ENCODE data around the gene GULP1. TPM values are rescaled to one million over a fixed set of nuclear protein-coding genes. Genes with fewer than 3 reads are reported as not detected.

The GULP1 gene
- total RNA-seq, 1 experiment from 2014 or later: 140 TPM

DNA sequence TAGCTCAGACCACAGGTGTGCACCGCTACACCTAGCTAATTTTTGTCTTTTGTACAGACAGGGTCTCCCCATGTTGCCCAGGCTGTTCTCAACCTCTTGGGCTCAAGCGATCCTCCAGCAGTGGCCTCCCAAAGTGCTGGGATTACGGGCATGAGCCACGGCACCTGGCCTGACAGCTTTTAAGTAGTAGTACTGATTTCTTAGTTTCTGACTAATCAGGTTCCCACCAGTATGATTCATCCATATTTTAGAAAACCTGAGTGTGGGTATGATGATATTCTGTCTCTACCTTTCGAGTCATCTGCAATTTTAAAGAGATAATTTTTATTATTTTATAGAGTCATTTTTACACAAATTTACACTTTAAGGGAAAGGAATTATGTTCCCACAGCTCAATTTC lies 46.4 kb upstream of the GULP1 start:
- Mint-ChIP-seq H3K4me1 (peaks cover 10 to 18% of the 10 kb centered on the region in 2 experiments), H3K27me3 (ENCODE audit: low read depth) (no peaks in the 10 kb centered on the region), H3K4me3 (no peak overlapping the region), H3K9me3 (no peaks in the 10 kb centered on the region), H3K36me3 (ENCODE audit: insufficient read depth in 1 of 3, low read depth in 3 of 3) (no peaks in the 10 kb centered on the region), H3K27ac (no peak overlapping the region; a peak in 1 of 7 replicates)
- H3K9ac ChIP-seq (ENCODE audit: extremely low read depth, insufficient read length, low read length): no peak overlapping the region
- no peaks in the 10 kb centered on the region for H3K79me1 ChIP-seq (ENCODE audit: insufficient read depth, low read depth, low read length, poor library complexity, severe bottlenecking)
- WGBS (ENCODE audit: extremely low coverage, insufficient read length, low lambda C conversion rate): no CpG with 5 or more reads among the region's 5 CpGs
- H4K20me1 ChIP-seq (ENCODE audit: control insufficient read depth, insufficient read depth, insufficient read length): no peaks in the 10 kb centered on the region
- H2AFZ ChIP-seq (ENCODE audit: low read length): no peak overlapping the region
- H3K9me3 ChIP-seq (ENCODE audit: control insufficient read depth, low read depth, low read length): no peaks in the 10 kb centered on the region
- no peaks in the 10 kb centered on the region for H3K27me3 ChIP-seq (ENCODE audit: insufficient read depth, low read length)
- no peak overlapping the region for H3K4ac ChIP-seq (ENCODE audit: low read depth, low read length)
- no peak overlapping the region for H2BK120ac ChIP-seq (ENCODE audit: low read depth, low read length, poor library complexity, severe bottlenecking)
- H3K23ac ChIP-seq (ENCODE audit: insufficient read length, low read depth, low read length): no peak overlapping the region
- no peak overlapping the region for H3K18ac ChIP-seq (ENCODE audit: insufficient read length, low read depth, low read length)
- no peak overlapping the region for H2AK5ac ChIP-seq (ENCODE audit: insufficient read length, low read length)
- no peak overlapping the region; the same call in 1 of the 2 replicates for H2BK15ac ChIP-seq (ENCODE audit: low read depth, low read length)
- no peak overlapping the region for H3K27ac ChIP-seq (ENCODE audit: insufficient read length, low read depth, low read length)
- no peaks in the 10 kb centered on the region for H3K23me2 ChIP-seq (ENCODE audit: insufficient read length, low read depth, low read length, poor library complexity, severe bottlenecking)
- H3K14ac ChIP-seq (ENCODE audit: insufficient read depth, low read length): no peak overlapping the region
- TF ChIP-seq, protein P1, sequence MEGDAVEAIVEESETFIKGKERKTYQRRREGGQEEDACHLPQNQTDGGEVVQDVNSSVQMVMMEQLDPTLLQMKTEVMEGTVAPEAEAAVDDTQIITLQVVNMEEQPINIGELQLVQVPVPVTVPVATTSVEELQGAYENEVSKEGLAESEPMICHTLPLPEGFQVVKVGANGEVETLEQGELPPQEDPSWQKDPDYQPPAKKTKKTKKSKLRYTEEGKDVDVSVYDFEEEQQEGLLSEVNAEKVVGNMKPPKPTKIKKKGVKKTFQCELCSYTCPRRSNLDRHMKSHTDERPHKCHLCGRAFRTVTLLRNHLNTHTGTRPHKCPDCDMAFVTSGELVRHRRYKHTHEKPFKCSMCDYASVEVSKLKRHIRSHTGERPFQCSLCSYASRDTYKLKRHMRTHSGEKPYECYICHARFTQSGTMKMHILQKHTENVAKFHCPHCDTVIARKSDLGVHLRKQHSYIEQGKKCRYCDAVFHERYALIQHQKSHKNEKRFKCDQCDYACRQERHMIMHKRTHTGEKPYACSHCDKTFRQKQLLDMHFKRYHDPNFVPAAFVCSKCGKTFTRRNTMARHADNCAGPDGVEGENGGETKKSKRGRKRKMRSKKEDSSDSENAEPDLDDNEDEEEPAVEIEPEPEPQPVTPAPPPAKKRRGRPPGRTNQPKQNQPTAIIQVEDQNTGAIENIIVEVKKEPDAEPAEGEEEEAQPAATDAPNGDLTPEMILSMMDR (conservative IDR thresholded peaks at IDR 0.05): no peak
- H2BK12ac ChIP-seq (ENCODE audit: insufficient read length, low read depth, low read length): no peak overlapping the region
- H3K4me2 ChIP-seq (ENCODE audit: insufficient read depth, insufficient read length, low read length): no peak overlapping the region
- no peak overlapping the region for H3K56ac ChIP-seq (ENCODE audit: insufficient read length, low read depth, low read length)
- DNase-seq: no peak
- 0 out of 2 replicates have a peak, but pooled peaks cover 3% of the 10 kb centered on the region for H3K4me1 ChIP-seq (ENCODE audit: insufficient read depth, low read length)
- no peak overlapping the region for H4K5ac ChIP-seq (ENCODE audit: insufficient read length, low read depth, low read length)
- H4K8ac ChIP-seq (replicated peaks; ENCODE audit: insufficient read length, low read depth, low read length): peak overlapping the region; percentile 77
- no peak overlapping the region for H3T11ph ChIP-seq (ENCODE audit: low read length)
- no peak overlapping the region for H2BK5ac ChIP-seq (ENCODE audit: insufficient read length, low read length)
- H3K79me2 ChIP-seq (ENCODE audit: insufficient read depth, low read length): no peaks in the 10 kb centered on the region
- no peak overlapping the region for H4K91ac ChIP-seq (ENCODE audit: insufficient read length, low read depth, low read length)
- no peak overlapping the region for H2BK20ac ChIP-seq (ENCODE audit: low read depth, low read length, poor library complexity, severe bottlenecking)
